Esophagus muscularis mucosa (tissue), 4 donors: Measurements from ENCODE around the gene TPGS1. TPM values are rescaled to one million over a fixed set of nuclear protein-coding genes. Genes with fewer than 3 reads are reported as not detected.

Experiments used
- DNase-seq: peaks from one replicate; pipeline ENCODE4 v3.0.0-alpha.2; 2017; ENCODE audit errors: extremely low spot score
- H3K27ac ChIP-seq, 4 donors: fragments of 200-600 bp; sonication (generic); replicated peaks in 1 of 4; 1 replicate in 3 of 4; 2 replicates in 1 of 4; pipeline ENCODE4 v1.5.1; 2016 to 2019; ENCODE audit warnings: mild to moderate bottlenecking in 1 of 4
- H3K27me3 ChIP-seq, 4 donors: fragments of 200-600 bp; sonication (generic); one replicate each; pipeline versions ENCODE4 v1.5.1 to v1.6.0; 2016 to 2019
- H3K36me3 ChIP-seq, 4 donors: fragments of 200-600 bp; sonication (generic); one replicate each; pipeline ENCODE4 v1.5.1; 2016 to 2019
- H3K4me1 ChIP-seq, 4 donors: fragments of 200-600 bp; sonication (generic); one replicate each; pipeline ENCODE4 v1.5.1; 2016 to 2019
- H3K4me3 ChIP-seq, 4 donors: fragments of 200-600 bp; sonication (generic); 1 replicate in 2 of 4; 2 replicates in 2 of 4; pipeline ENCODE4 v1.5.1; 2016 to 2019; ENCODE audit warnings: mild to moderate bottlenecking in 4 of 4, moderate library complexity in 1 of 4
- H3K9me3 ChIP-seq, 4 donors: fragments of 200-600 bp; sonication (generic); 1 replicate in 3 of 4; 2 replicates in 1 of 4; pipeline ENCODE4 v1.5.1; 2016 to 2019
- EP300 ChIP-seq: sonication (generic); formaldehyde crosslinking; IDR thresholded peaks from one replicate; pipeline ENCODE4 v1.6.1; 2017; ENCODE audit warnings: antibody characterized with exemption
- POLR2A ChIP-seq: fragments of 450-650 bp; IDR thresholded peaks from one replicate; pipeline ENCODE4 v1.6.1; 2017; ENCODE audit warnings: antibody characterized with exemption, moderate library complexity, mild to moderate bottlenecking, low read depth
- POLR2AphosphoS5 ChIP-seq, 2 donors: sonication (generic); formaldehyde crosslinking; IDR thresholded peaks; one replicate each; pipeline ENCODE4 v1.6.1; 2017; ENCODE audit warnings: antibody characterized with exemption in 2 of 2
- WGBS: methylation state at CpG from one replicate; pipeline ENCODE4 v1.1.5; 2018; 5-methylcytosine and 5-hydroxymethylcytosine counted together
- intact Hi-C: fragments of 100-400 bp; cut with DNase I; formaldehyde crosslinking; loops from one replicate; pipeline ENCODE4 v1.15.1; 2023
- total RNA-seq, 4 donors: library from RNA; depleted of rRNA; stranded (reverse); fragments of >200 nt; gene quantifications; one replicate each; pipeline versions ENCODE4 v1.1.0 to v1.2.1, GENCODE V29; 2016
- TF ChIP-seq, protein P1 (sequence below), 3 experiments: fragments of 200-600 bp in 2 of 3; fragments of 450-650 bp in 1 of 3; sonication (generic) in 2 of 3; IDR thresholded peaks; one replicate each; pipeline ENCODE4 v1.5.1; 2017 to 2019; ENCODE audit warnings: antibody characterized with exemption in 3 of 3, mild to moderate bottlenecking in 2 of 3, moderate library complexity in 1 of 3

TPGS1 gene
- total RNA-seq, 4 donors from 2014 or later: 61.7 to 86.6 (median 64.4) TPM

DNA sequence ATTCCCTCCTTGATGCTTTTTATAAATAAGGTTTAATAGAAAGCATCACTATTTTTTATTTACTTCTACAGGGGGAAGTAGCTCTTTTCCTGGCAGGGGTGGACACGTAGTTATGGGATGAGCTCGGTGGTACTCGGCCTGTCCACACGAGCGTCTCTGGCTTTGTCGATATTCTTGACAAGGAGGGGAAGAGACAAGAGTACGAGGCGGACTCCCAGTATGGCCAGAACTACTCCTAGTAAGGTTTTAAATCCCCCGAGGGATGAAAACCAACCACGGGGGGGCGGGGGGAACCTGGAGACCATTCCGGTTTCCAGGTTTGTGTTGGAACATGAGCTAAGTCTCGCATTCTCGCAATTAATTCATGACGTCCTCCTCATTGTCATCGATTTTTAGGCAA lies 59.5 kb downstream of the TPGS1 start:
- intact Hi-C loops: no loop called here
- Histone ChIP-seq H3K9me3 (no peaks in the 10 kb centered on the region), H3K27ac (peak overlapping the region in 3 of 4 donors; percentile 44 to 59 (median 45)), H3K4me3 (no peak overlapping the region), H3K27me3 (no peaks in the 10 kb centered on the region), H3K36me3 (no peaks in the 10 kb centered on the region), H3K4me1 (peaks cover 9 to 12% (median 11%) of the 10 kb centered on the region in 4 donors)
- DNase-seq: no peak
- TF ChIP-seq, protein P1, sequence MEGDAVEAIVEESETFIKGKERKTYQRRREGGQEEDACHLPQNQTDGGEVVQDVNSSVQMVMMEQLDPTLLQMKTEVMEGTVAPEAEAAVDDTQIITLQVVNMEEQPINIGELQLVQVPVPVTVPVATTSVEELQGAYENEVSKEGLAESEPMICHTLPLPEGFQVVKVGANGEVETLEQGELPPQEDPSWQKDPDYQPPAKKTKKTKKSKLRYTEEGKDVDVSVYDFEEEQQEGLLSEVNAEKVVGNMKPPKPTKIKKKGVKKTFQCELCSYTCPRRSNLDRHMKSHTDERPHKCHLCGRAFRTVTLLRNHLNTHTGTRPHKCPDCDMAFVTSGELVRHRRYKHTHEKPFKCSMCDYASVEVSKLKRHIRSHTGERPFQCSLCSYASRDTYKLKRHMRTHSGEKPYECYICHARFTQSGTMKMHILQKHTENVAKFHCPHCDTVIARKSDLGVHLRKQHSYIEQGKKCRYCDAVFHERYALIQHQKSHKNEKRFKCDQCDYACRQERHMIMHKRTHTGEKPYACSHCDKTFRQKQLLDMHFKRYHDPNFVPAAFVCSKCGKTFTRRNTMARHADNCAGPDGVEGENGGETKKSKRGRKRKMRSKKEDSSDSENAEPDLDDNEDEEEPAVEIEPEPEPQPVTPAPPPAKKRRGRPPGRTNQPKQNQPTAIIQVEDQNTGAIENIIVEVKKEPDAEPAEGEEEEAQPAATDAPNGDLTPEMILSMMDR (IDR thresholded peaks at IDR 0.05): no peak
- no peak for TF ChIP-seq POLR2A
- no peak for TF ChIP-seq POLR2AphosphoS5 (IDR thresholded peaks at IDR 0.05)
- TF ChIP-seq EP300: no peak
- 66% methylated on average over 16 of the region's 16 CpGs for WGBS

DNA sequence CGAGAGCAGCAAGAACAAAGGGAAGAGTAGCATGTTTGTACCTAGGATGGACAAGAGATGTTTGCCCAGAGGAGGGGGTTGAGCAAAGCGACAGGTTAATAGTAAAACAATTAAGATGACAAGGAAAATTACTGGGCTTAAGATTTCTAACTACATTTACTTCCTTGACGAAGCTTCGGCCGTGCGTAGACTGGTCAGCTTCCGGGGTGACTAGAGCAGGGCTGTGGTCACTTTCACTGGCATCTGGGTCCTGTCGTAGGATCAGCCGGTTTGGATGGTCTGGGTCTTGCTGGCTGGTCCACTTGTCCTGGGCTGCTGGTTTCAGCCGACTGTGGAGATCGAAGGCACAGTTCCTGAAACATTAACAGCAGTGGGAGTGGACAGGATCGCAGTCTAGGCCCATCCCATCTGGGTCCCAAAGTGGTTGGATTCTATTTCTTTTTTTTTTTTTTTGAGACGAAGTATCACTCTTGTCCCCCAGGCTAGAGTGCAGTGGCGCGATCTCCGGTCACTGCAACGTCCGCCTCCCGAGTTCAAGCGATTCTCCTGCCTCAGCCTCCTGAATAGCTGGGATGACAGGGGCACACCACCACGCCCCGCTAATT lies 60.1 kb downstream of the TPGS1 start:
- TF ChIP-seq EP300 (no peak), POLR2AphosphoS5 (IDR thresholded peaks at IDR 0.05) (no peak)
- WGBS: 90% methylated on average over 22 of the region's 22 CpGs
- Histone ChIP-seq H3K4me3 (no peak overlapping the region), H3K36me3 (no peaks in the 10 kb centered on the region), H3K27me3 (no peaks in the 10 kb centered on the region), H3K9me3 (no peaks in the 10 kb centered on the region), H3K4me1 (peaks cover 9 to 14% (median 13%) of the 10 kb centered on the region in 4 donors), H3K27ac (no peak overlapping the region)
- intact Hi-C loops: no loop called here
- no peak for DNase-seq

Other genes with a start within 250 kb of the TPGS1 start
- gene PLPP2, start 216.1 kb upstream of the TPGS1 start, total RNA-seq: 1 to 10 TPM; 2.1 to 9.1 (median 5.0) TPM
- gene MIER2, start 162.7 kb upstream of the TPGS1 start, total RNA-seq: 10 to 100 TPM; 11.6 to 26.4 (median 18.9) TPM
- gene C2CD4C, start 98.3 kb upstream of the TPGS1 start, total RNA-seq: 1 to 10 TPM in 3 of 4 donors, under 1 TPM in 1; 0.46 to 3.7 (median 1.7) TPM
- gene SHC2, start 46.5 kb upstream of the TPGS1 start, total RNA-seq: 10 to 100 TPM; 11.2 to 35.6 (median 18.7) TPM
- gene MADCAM1, start 11.0 kb upstream of the TPGS1 start, total RNA-seq: under 1 TPM in 2 of 4 donors, not detected in 2; 0.17 to 0.42 TPM
- 100 to 1,000 TPM in 1 of 4 donors, 10 to 100 TPM in 3; 62.5 to 100 (median 76.2) TPM for gene CDC34, start 24.3 kb downstream of the TPGS1 start, total RNA-seq
- under 1 TPM in 2 of 4 donors, not detected in 2; 0.50 to 0.58 TPM for gene GZMM, start 36.6 kb downstream of the TPGS1 start, total RNA-seq
- gene BSG, start 65.1 kb downstream of the TPGS1 start, total RNA-seq: 100 to 1,000 TPM; 304 to 416 (median 362) TPM
- under 1 TPM; 0.19 to 0.50 (median 0.41) TPM for gene HCN2, start 82.4 kb downstream of the TPGS1 start, total RNA-seq
- 10 to 100 TPM; 20.8 to 40.7 (median 30.4) TPM for gene POLRMT, start 126.0 kb downstream of the TPGS1 start, total RNA-seq
- gene FGF22, start 132.4 kb downstream of the TPGS1 start, total RNA-seq: 1 to 10 TPM in 2 of 4 donors, under 1 TPM in 2; 0.50 to 2.1 (median 1.4) TPM
- gene RNF126, start 155.7 kb downstream of the TPGS1 start, total RNA-seq: 10 to 100 TPM; 41.5 to 63.5 (median 62.3) TPM
- gene FSTL3, start 168.9 kb downstream of the TPGS1 start, total RNA-seq: 100 to 1,000 TPM; 115 to 226 (median 217) TPM
- gene PRSS57, start 188.0 kb downstream of the TPGS1 start, total RNA-seq: under 1 TPM in 1 of 4 donors, not detected in 3; 0.34 TPM
- gene PALM, start 201.4 kb downstream of the TPGS1 start, total RNA-seq: 100 to 1,000 TPM in 1 of 4 donors, 10 to 100 TPM in 3; 42.8 to 119 (median 70.8) TPM
- 1 to 10 TPM in 1 of 4 donors, not detected in 3; 2.0 TPM for gene MISP, start 243.6 kb downstream of the TPGS1 start, total RNA-seq